Esophagus squamous epithelium (tissue), 5 donors: ENCODE results near the gene SPINK7. TPM values are rescaled to one million over a fixed set of nuclear protein-coding genes. Genes with fewer than 3 reads are reported as not detected.

Experiments
- DNase-seq: peaks from one replicate; lab custom pipeline; 2025; lab: John Stamatoyannopoulos, UW
- H3K27ac ChIP-seq, 4 donors: fragments of 200-600 bp; sonication (generic); one replicate each; pipeline ENCODE4 v1.5.1; 2016 to 2019; ENCODE audit warnings: mild to moderate bottlenecking in 1 of 4
- H3K27me3 ChIP-seq, 4 donors: fragments of 200-600 bp; sonication (generic); 1 replicate in 3 of 4; 2 replicates in 1 of 4; pipeline versions ENCODE4 v1.5.1 to v1.6.0; 2017 to 2021; ENCODE audit warnings: antibody characterized with exemption in 1 of 4
- H3K36me3 ChIP-seq, 3 donors: fragments of 200-600 bp; sonication (generic); one replicate each; pipeline ENCODE4 v1.5.1; 2016 to 2019
- H3K4me1 ChIP-seq, 3 donors: fragments of 200-600 bp; sonication (generic); one replicate each; pipeline ENCODE4 v1.5.1; 2017 to 2019
- H3K4me3 ChIP-seq, 4 donors: fragments of 200-600 bp; sonication (generic); 1 replicate in 3 of 4; 2 replicates in 1 of 4; pipeline ENCODE4 v1.5.1; 2016 to 2019; ENCODE audit warnings: mild to moderate bottlenecking in 2 of 4, moderate library complexity in 1 of 4
- H3K9me3 ChIP-seq, 3 donors: fragments of 200-600 bp; sonication (generic); one replicate each; pipeline ENCODE4 v1.5.1; 2016 to 2019
- POLR2A ChIP-seq, 4 donors: fragments of 450-650 bp; IDR thresholded peaks; one replicate each; pipeline ENCODE4 v1.6.1; 2017; ENCODE audit warnings: antibody characterized with exemption in 4 of 4, mild to moderate bottlenecking in 4 of 4, moderate library complexity in 3 of 4
- WGBS, 2 donors: methylation state at CpG; one replicate each; pipeline ENCODE4 v1.1.5; 2018; 5-methylcytosine and 5-hydroxymethylcytosine counted together
- intact Hi-C: fragments of 100-400 bp; cut with DNase I; formaldehyde crosslinking; loops from one replicate; pipeline ENCODE4 v1.15.0; 2022
- total RNA-seq, 4 donors: library from RNA; depleted of rRNA; stranded (reverse); fragments of >200 nt; gene quantifications; one replicate each; pipeline ENCODE4 v1.1.0, GENCODE V29; 2016
- TF ChIP-seq, protein P1 (sequence below), 6 experiments: fragments of 450-650 bp in 4 of 6; fragments of 200-600 bp in 2 of 6; sonication (generic) in 2 of 6; IDR thresholded peaks; one replicate each; pipeline ENCODE4 v1.5.1; 2016 to 2019; ENCODE audit warnings: antibody characterized with exemption in 6 of 6, mild to moderate bottlenecking in 4 of 6, moderate library complexity in 4 of 6
- donor health status: DM: yes; HTN: yes; CAD: no.

The SPINK7 gene
- total RNA-seq, 4 donors from 2014 or later, result 137 to 321 (median 253) TPM

DNA sequence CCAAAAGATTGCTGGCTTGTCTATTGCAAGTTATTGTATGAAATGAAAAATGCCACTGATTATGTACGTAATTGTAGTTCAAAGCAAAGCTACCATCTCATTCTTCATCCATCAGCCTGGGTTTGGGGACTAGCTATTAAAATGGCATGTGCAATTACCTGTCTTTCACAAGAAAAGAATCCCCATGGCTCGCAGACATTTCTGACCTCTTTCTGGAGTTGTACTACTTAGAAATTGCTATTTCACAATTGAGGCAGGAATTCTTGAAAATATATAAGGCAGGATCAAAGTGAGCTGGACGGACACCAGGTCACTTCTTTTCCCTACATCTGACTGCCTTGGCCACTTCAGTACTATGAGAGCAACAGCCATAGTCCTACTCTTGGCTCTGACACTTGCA, 23.0 kb downstream of the SPINK7 start, which contains the start of gene SPINK9:
TSS of gene SPINK9 (plus strand) at position 301 of the 400 bp plus-strand sequence. CDS start at position 356, 55 bp downstream.
- WGBS, 2 donors, result 72 to 91% methylated on average over 3 of the region's 3 CpGs
- Histone ChIP-seq H3K4me3 (no peak within 1 kb of the TSS), H3K27ac (peak within 1 kb of the TSS in 2 of 4 donors; percentile 68 to 72), H3K9me3 (no peaks in the 10 kb centered on the region), H3K4me1 (no peaks in the 10 kb centered on the region), H3K27me3 (no peaks in the 10 kb centered on the region), H3K36me3 (no peaks in the 10 kb centered on the region)
- DNase-seq, result no peak
- intact Hi-C loops, result no loop called here
- TF ChIP-seq POLR2A (IDR thresholded peaks at IDR 0.05), result no peak
- TF ChIP-seq, protein P1, sequence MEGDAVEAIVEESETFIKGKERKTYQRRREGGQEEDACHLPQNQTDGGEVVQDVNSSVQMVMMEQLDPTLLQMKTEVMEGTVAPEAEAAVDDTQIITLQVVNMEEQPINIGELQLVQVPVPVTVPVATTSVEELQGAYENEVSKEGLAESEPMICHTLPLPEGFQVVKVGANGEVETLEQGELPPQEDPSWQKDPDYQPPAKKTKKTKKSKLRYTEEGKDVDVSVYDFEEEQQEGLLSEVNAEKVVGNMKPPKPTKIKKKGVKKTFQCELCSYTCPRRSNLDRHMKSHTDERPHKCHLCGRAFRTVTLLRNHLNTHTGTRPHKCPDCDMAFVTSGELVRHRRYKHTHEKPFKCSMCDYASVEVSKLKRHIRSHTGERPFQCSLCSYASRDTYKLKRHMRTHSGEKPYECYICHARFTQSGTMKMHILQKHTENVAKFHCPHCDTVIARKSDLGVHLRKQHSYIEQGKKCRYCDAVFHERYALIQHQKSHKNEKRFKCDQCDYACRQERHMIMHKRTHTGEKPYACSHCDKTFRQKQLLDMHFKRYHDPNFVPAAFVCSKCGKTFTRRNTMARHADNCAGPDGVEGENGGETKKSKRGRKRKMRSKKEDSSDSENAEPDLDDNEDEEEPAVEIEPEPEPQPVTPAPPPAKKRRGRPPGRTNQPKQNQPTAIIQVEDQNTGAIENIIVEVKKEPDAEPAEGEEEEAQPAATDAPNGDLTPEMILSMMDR (IDR thresholded peaks at IDR 0.05), result no peak

DNA sequence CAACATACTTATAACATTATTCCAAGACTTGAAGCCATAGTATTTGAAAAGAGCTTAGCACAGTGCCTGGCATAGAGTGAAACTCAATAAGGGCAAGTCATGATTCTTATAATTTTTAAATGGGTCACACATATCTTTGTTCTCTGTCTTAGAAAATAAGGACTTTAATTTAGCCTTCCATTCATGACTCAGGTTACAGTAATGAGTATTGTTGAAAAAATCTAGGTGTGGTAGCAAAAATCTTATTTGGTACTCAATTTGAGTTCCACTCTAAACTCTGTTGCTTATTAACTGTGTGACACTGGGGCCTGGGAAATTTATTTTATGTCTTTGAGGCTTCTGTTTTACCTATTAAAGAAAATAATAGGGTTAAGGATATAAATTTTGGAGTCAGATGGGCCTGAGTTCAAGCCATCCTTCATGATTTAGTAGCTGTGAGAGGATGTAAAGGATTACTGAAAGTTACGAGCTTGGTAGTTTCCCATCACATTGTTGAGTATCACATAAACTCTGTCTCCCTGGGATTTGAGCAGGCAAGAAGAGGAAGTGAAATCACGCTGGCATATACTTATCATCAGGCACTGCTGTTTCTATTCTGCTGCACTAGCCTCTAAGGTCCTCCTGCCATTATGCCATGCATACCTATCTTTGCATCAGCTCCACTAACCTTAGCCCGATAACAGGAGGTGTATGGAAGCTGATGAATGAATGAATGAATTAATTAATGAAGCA, 24.6 kb downstream of the SPINK7 start:
- DNase-seq, result no peak
- Histone ChIP-seq H3K27ac (peak overlapping the region in 3 of 4 donors; percentile 44 to 72 (median 68)), H3K4me3 (no peak overlapping the region), H3K36me3 (no peaks in the 10 kb centered on the region), H3K9me3 (no peaks in the 10 kb centered on the region), H3K27me3 (no peaks in the 10 kb centered on the region), H3K4me1 (peaks cover 0 to 8% (median 0%) of the 10 kb centered on the region in 3 donors)
- WGBS, 2 donors, result 66 to 74% methylated on average over 3 of the region's 3 CpGs
- intact Hi-C loops, result no loop called here
- TF ChIP-seq POLR2A (IDR thresholded peaks at IDR 0.05), result no peak
- TF ChIP-seq, protein P1 (IDR thresholded peaks at IDR 0.05), result no peak

DNA sequence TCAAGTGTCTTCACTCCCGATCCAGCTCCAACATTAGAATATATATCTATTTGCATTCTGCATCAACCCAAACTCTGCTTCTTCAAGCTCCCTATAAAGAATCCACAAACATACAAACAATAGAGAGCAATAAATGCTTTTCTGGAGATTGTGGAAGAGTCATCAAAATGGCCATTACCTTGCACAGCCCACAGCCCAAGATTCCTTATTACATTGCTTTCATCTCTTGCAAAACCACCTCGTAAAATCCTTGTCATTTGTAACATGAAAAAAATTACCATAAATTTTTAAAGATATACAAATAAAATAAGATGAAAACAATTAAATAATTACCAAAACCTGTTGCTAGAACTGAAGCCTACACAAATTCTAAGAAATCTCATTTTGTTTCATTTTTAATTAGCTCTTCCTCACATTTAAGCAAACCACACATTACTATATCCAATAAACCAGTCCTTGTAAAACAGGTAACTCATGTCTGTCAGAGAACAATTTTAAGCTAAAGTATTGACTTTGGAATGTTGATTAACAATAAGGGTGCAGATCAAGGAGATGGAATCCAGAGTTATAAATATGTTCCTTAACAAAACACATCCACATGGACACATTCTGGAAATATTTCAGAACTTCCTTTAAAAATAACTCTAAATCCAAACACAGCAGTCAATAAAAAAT, 30.3 kb downstream of the SPINK7 start:
- H3K27me3 ChIP-seq, result no peaks in the 10 kb centered on the region
- intact Hi-C loops, result no loop called here
- no peaks in the 10 kb centered on the region for H3K36me3 ChIP-seq
- no peak for DNase-seq
- TF ChIP-seq, protein P1 (IDR thresholded peaks at IDR 0.05), result no peak
- TF ChIP-seq POLR2A (IDR thresholded peaks at IDR 0.05), result no peak
- no peak overlapping the region for H3K4me3 ChIP-seq
- H3K9me3 ChIP-seq, result no peaks in the 10 kb centered on the region
- H3K27ac ChIP-seq, result peak overlapping the region in 3 of 4 donors; percentile 84 to 92 (median 85)
- WGBS, 2 donors, result 79 to 89% methylated on average over 2 of the region's 2 CpGs
- H3K4me1 ChIP-seq, result peaks cover 0 to 46% (median 0%) of the 10 kb centered on the region in 3 donors

DNA sequence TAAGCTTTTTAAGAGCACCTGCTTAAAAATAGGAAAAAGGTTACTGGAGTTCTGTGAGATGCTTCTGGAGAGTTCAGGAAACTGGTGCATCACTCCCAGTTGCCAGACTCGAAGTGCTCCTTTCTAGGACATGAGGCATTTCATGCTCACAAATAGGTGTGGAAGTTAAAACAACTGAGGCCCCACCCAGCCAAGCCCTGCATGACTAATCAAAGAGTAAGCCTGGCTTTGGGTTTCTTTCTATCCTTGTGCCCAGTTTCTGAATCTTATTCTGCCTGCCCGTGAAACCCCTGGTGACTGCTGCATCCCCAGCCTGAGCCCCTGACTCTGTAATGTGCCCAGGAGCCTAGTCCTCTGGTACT, 30.8 kb downstream of the SPINK7 start:
- Histone ChIP-seq H3K4me1 (peaks cover 0 to 47% (median 0%) of the 10 kb centered on the region in 3 donors), H3K9me3 (no peaks in the 10 kb centered on the region), H3K36me3 (no peaks in the 10 kb centered on the region), H3K27ac (peak overlapping the region; percentile 68 to 92 (median 84)), H3K4me3 (no peak overlapping the region), H3K27me3 (no peaks in the 10 kb centered on the region)
- WGBS, 2 donors, result 39 to 56% methylated on average over 2 of the region's 2 CpGs
- TF ChIP-seq POLR2A (IDR thresholded peaks at IDR 0.05), result no peak
- TF ChIP-seq, protein P1 (IDR thresholded peaks at IDR 0.05), result no peak
- DNase-seq, result no peak
- intact Hi-C loops, result no loop called here
